Keratinocyte (primary cell): ENCODE data around the gene MLPH. TPM values are rescaled to one million over a fixed set of nuclear protein-coding genes. Genes with fewer than 3 reads are reported as not detected.

Source experiments
- DNase-seq: peaks from one replicate; pipeline ENCODE4 v3.0.0-alpha.2; 2011; ENCODE audit warnings: low read depth, missing footprints, low spot score
- FAIRE-seq: peaks from 2 replicates; lab custom pipeline; 2011; peaks lifted over from hg19 to GRCh38; lab: Jason Lieb, UNC
- H2AFZ ChIP-seq: 2 replicates; pipeline ENCODE4 v1.6.0; 2012; ENCODE audit warnings: low read length, control low read depth, inconsistent platforms; ENCODE audit not compliant: control insufficient read depth
- H3K27ac ChIP-seq: 2 replicates; pipeline ENCODE4 v1.5.1; 2011; ENCODE audit warnings: low read length; ENCODE audit not compliant: control insufficient read depth, insufficient read depth
- H3K27me3 ChIP-seq: 3 replicates; pipeline ENCODE4 v1.6.0; 2011; ENCODE audit warnings: low read length; ENCODE audit not compliant: control insufficient read depth, insufficient read depth; ENCODE audit errors: extremely low read depth
- H3K36me3 ChIP-seq, 2 experiments: 2 replicates in 1 of 2; 3 replicates in 1 of 2; pipeline ENCODE4 v1.5.1; 2011; ENCODE audit warnings: low read length in 2 of 2, mild to moderate bottlenecking in 1 of 2; ENCODE audit not compliant: control insufficient read depth in 2 of 2, insufficient read depth in 2 of 2; ENCODE audit errors: extremely low read depth in 1 of 2
- H3K4me1 ChIP-seq: 3 replicates; pipeline ENCODE4 v1.5.1; 2011; ENCODE audit warnings: low read length; ENCODE audit not compliant: control insufficient read depth, insufficient read depth; ENCODE audit errors: extremely low read depth
- H3K4me2 ChIP-seq: 3 replicates; pipeline ENCODE4 v1.6.0; 2011; ENCODE audit warnings: low read depth, low read length; ENCODE audit not compliant: control insufficient read depth, insufficient read depth; ENCODE audit errors: extremely low read depth
- H3K4me3 ChIP-seq, 3 experiments: fragments of 200-600 bp in 1 of 3; sonication (generic) in 1 of 3; 2 replicates in 2 of 3; 3 replicates in 1 of 3; pipeline ENCODE4 v1.5.1; 2011 to 2016; ENCODE audit warnings: low read length in 3 of 3, mild to moderate bottlenecking in 3 of 3, control low read depth in 2 of 3, inconsistent platforms in 1 of 3, low read depth in 1 of 3, mixed read lengths in 1 of 3, mixed run types in 1 of 3, moderate library complexity in 1 of 3; ENCODE audit not compliant: control insufficient read depth in 2 of 3, insufficient read depth in 2 of 3; ENCODE audit errors: extremely low read depth in 1 of 3
- H3K79me2 ChIP-seq: 2 replicates; pipeline ENCODE4 v1.6.0; 2012; ENCODE audit warnings: low read length; ENCODE audit not compliant: control insufficient read depth, insufficient read depth
- H3K9ac ChIP-seq: 3 replicates; pipeline ENCODE4 v1.6.0; 2011; ENCODE audit warnings: low read length; ENCODE audit not compliant: control insufficient read depth, insufficient read depth; ENCODE audit errors: extremely low read depth
- H3K9me1 ChIP-seq: 3 replicates; pipeline ENCODE4 v1.6.0; 2011; ENCODE audit warnings: low read length; ENCODE audit not compliant: control insufficient read depth, insufficient read depth; ENCODE audit errors: extremely low read depth
- H3K9me3 ChIP-seq: 2 replicates; pipeline ENCODE4 v1.5.1; 2012; ENCODE audit warnings: low read depth, low read length; ENCODE audit not compliant: control insufficient read depth
- H4K20me1 ChIP-seq: 3 replicates; pipeline ENCODE4 v1.6.0; 2011; ENCODE audit warnings: low read length; ENCODE audit not compliant: control insufficient read depth, insufficient read depth; ENCODE audit errors: extremely low read depth
- EZH2 ChIP-seq: IDR thresholded peaks from one replicate; pipeline ENCODE4 v1.6.1; 2012; ENCODE audit warnings: inconsistent platforms, mild to moderate bottlenecking, low read length, moderate library complexity
- dilution Hi-C: fragments of 300-500 bp; cut with MboI; formaldehyde crosslinking; loops from one replicate; pipeline ENCODE4 v1.7.0; 2020; ENCODE audit warnings: low sequenced_read_pairs; ENCODE audit not compliant: extremely low pct_ligation_motif_present
- polyA plus RNA-seq, 5 experiments: library from polyadenylated mRNA; depleted of rRNA in 3 of 5; stranded (reverse) in 3 of 5; stranded (forward) in 1 of 5; unstranded in 1 of 5; fragments of >200 nt; gene quantifications; 1 replicate in 1 of 5; 2 replicates in 3 of 5; 3 replicates in 1 of 5; pipeline versions ENCODE4 v1.2.1 to v1.2.3, GENCODE V29; 2011 to 2012; ENCODE audit warnings: missing spikeins in 2 of 5, low read depth in 1 of 5, low replicate concordance in 1 of 5
- TF ChIP-seq, protein P1 (sequence below), 3 experiments: IDR thresholded peaks in 1 of 3; conservative IDR thresholded peaks in 1 of 3; optimal IDR thresholded peaks in 1 of 3; 2 replicates in 2 of 3; 3 replicates in 1 of 3; pipeline versions ENCODE3 to v1.5.1; 2011; ENCODE audit warnings: low read length in 3 of 3, mild to moderate bottlenecking in 3 of 3, moderate library complexity in 2 of 3, control low read depth in 1 of 3, inconsistent platforms in 1 of 3; ENCODE audit not compliant: insufficient read depth in 2 of 3; ENCODE audit errors: extremely low read depth in 1 of 3

Gene MLPH
- polyA plus RNA-seq, 1 donor (not counting 4 experiments of a cell fraction or from before 2014, with no cell fraction given) = 0.67 TPM

DNA sequence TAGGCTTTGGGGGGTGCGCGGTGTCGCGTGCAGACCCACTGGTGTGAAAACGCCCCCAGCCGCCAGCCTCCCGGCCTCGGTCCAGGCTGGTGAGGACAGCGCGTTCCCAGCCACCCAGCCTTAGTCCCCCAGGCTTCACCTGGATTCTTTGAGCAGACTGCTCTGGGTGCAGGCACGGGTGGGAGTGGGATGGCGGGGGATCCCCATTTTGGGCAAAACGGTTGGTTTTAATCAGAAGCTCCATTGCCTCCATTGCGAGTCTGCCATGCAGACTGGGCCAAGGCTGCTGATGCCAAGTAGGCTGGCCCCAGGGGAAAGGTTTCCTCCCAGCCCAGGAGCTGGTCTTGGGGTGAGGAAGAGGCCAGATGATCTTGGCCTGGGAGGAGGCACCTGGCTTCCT, 445 bp downstream of the MLPH start:
- Histone ChIP-seq H3K27ac (no peak overlapping the region), H4K20me1 (no peaks in the 10 kb centered on the region), H3K79me2 (no peaks in the 10 kb centered on the region), H3K9ac (no peak overlapping the region), H3K4me1 (peaks cover 26% of the 10 kb centered on the region), H2AFZ (no peak overlapping the region), H3K9me1 (no peaks in the 10 kb centered on the region), H3K9me3 (peaks cover 8% of the 10 kb centered on the region), H3K27me3 (peaks cover 30% of the 10 kb centered on the region), H3K4me2 (peak overlapping the region; percentile 73), H3K36me3 (no peaks in the 10 kb centered on the region), H3K4me3 (peak overlapping the region in 2 of 3 experiments; percentile 30 to 52)
- DNase-seq = no peak
- no peak for TF ChIP-seq EZH2
- TF ChIP-seq, protein P1, sequence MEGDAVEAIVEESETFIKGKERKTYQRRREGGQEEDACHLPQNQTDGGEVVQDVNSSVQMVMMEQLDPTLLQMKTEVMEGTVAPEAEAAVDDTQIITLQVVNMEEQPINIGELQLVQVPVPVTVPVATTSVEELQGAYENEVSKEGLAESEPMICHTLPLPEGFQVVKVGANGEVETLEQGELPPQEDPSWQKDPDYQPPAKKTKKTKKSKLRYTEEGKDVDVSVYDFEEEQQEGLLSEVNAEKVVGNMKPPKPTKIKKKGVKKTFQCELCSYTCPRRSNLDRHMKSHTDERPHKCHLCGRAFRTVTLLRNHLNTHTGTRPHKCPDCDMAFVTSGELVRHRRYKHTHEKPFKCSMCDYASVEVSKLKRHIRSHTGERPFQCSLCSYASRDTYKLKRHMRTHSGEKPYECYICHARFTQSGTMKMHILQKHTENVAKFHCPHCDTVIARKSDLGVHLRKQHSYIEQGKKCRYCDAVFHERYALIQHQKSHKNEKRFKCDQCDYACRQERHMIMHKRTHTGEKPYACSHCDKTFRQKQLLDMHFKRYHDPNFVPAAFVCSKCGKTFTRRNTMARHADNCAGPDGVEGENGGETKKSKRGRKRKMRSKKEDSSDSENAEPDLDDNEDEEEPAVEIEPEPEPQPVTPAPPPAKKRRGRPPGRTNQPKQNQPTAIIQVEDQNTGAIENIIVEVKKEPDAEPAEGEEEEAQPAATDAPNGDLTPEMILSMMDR (optimal IDR thresholded peaks at IDR 0.05 in 1 of 3, IDR thresholded peaks at IDR 0.05 in 1 of 3, conservative IDR thresholded peaks at IDR 0.05 in 1 of 3; ENCODE audit: extremely low read depth in 1 of 3, insufficient read depth in 2 of 3, low read length in 3 of 3) = no peak
- no peak for FAIRE-seq
- dilution Hi-C loops = no loop called here

DNA sequence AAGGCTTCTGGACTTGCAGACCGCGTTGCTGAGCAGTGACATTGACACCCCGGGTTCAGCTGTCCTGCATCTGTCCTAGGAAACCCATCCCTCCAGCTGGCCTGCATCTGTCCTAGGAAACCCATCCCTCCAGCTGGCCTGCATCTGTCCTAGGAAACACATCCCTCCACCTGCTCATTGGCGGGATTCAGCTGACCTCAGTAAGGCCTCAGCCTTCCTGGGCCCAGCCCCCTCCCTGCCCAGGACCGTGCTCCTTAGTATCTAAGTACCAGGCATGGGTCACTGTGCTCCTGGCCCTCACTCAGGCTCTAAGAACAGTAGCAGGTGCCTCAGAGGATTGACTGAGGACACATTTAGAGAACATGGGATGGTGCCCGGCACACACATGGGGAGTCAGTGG, 1.2 kb downstream of the MLPH start:
- Histone ChIP-seq H3K9me3 (peaks cover 8% of the 10 kb centered on the region), H3K36me3 (no peaks in the 10 kb centered on the region), H3K4me2 (no peak overlapping the region), H3K9ac (no peak overlapping the region), H3K27me3 (peaks cover 28% of the 10 kb centered on the region), H3K4me3 (no peak overlapping the region), H3K4me1 (peaks cover 21% of the 10 kb centered on the region), H2AFZ (no peak overlapping the region), H3K9me1 (no peaks in the 10 kb centered on the region), H3K27ac (no peak overlapping the region), H4K20me1 (no peaks in the 10 kb centered on the region), H3K79me2 (no peaks in the 10 kb centered on the region)
- no peak for DNase-seq
- no peak for FAIRE-seq
- dilution Hi-C loops = no loop called here
- TF ChIP-seq, protein P1 (optimal IDR thresholded peaks at IDR 0.05 in 1 of 3, IDR thresholded peaks at IDR 0.05 in 1 of 3, conservative IDR thresholded peaks at IDR 0.05 in 1 of 3; ENCODE audit: extremely low read depth in 1 of 3, insufficient read depth in 2 of 3, low read length in 3 of 3) = no peak
- TF ChIP-seq EZH2 = no peak
